ENCODE measurements around the gene JMJD1C.

DNA sequence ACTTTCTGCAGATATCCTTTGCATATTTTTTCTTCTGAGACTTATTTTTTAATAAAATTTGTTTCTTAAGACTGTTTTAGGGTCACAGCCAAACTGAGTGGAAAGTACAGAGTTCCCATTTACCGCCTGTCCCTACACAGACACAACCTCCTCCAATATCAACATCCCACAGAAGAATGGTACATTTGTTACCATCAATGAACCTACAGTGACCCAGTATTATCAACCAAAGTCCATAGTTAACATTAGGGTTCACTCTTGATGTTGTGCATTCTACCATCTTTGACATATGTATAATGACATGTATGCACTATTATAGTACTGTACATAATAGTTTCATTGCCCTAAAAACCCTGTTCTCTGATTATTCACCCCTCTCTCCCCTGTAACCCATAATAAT, 40.8 kb upstream of the JMJD1C start:
- no peak for TF ChIP-seq POLR2A (IDR thresholded peaks at IDR 0.05)
- TF ChIP-seq, protein P1, sequence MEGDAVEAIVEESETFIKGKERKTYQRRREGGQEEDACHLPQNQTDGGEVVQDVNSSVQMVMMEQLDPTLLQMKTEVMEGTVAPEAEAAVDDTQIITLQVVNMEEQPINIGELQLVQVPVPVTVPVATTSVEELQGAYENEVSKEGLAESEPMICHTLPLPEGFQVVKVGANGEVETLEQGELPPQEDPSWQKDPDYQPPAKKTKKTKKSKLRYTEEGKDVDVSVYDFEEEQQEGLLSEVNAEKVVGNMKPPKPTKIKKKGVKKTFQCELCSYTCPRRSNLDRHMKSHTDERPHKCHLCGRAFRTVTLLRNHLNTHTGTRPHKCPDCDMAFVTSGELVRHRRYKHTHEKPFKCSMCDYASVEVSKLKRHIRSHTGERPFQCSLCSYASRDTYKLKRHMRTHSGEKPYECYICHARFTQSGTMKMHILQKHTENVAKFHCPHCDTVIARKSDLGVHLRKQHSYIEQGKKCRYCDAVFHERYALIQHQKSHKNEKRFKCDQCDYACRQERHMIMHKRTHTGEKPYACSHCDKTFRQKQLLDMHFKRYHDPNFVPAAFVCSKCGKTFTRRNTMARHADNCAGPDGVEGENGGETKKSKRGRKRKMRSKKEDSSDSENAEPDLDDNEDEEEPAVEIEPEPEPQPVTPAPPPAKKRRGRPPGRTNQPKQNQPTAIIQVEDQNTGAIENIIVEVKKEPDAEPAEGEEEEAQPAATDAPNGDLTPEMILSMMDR (IDR thresholded peaks at IDR 0.05), result no peak
